ENCODE results near the gene TMEM108. TPM values are rescaled to one million over a fixed set of nuclear protein-coding genes. Genes with fewer than 3 reads are reported as not detected.

The TMEM108 gene
- total RNA-seq, 1 donor from 2014 or later: not detected

DNA sequence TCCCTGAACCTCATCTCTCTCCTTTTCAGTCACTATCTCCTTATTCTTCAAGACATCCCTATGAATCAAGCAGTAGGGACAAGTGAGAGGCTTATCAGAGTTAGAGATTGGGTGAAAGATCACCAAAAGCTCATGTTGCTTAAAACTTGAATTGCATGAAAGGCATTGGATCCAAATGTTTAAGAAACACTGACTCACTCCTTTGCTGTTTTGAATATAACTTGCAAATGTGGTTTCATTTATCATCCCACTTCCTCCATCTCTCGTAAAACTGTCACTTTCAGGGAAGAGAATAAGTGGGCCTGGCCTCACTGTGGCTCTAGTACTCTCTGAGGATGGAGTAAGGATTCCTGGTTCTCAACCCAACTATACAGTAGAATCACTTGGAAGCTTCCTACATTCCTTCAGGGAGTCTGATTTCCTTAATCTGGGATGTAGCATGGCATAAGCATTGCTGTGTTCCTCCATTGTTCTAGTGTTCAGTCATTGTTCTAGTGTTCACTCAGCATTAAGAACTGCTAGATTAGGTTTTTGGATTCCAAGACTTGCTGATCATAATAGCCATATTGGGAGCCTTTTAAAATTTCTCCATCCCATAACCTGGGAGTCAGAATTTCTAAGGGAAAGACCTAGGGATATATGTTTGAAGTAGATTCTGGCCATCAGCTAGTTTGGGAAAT is 171.8 kb downstream of the TMEM108 start:
- intact Hi-C loops (cut with micrococcal nuclease): no loop called here

DNA sequence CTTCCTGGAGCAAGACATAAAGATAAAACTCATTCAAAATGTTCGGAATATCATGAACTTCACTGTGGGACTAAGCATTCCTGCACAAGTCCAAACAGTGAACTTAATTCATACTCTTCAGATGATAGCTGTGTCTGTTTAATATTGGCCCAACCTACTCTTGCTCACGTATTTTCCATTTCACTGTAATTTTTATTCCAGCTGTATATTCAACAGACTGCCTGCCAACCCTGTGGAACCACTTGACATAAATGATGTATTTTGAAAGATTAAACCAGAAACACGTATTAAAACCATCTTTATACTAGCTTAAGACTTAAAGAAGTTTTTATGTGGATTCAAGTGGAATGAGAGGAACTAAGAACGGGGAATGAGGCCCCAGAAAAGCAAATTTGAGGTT is 172.5 kb downstream of the TMEM108 start:
- intact Hi-C loops (cut with micrococcal nuclease): no loop called here

DNA sequence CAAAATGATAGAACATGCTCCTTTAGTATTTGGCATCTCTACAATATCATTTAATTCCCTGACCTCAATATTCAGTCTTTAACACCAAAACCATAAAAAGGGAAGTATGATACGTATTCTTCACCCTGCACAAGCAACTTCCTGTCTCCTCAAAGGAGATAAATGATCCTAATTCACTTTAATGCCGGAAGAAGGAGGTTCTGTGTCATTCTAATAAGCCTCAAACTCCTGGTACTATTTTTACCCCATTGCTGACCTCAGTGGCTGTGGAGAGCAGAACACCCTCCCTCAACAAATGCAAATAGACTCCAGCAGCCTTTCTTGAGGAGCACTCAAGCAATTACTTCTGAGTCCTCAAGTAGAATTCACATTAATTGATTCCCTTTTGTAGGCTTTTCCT is 173.3 kb downstream of the TMEM108 start:
- intact Hi-C loops (cut with micrococcal nuclease): no loop called here

DNA sequence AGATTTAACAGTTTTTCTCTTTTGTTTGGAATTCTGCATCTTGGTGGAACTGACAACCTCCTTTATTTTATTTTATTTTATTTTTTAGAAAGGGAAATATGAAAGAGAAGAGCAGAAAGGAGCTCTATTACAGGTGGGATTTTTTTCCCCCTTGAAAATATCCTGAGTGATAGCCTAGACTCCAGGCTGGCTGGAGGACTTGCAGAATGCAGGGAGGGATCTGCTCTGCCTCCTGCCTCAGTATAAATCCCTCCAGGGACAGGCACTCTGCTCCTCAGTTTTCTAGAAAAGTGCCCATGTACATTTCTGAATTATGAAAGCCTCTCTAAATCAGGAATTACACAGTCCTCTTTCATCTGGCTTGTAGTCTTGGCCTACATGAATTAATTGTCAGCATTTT is 173.7 kb downstream of the TMEM108 start:
- intact Hi-C loops (cut with micrococcal nuclease): no loop called here

DNA sequence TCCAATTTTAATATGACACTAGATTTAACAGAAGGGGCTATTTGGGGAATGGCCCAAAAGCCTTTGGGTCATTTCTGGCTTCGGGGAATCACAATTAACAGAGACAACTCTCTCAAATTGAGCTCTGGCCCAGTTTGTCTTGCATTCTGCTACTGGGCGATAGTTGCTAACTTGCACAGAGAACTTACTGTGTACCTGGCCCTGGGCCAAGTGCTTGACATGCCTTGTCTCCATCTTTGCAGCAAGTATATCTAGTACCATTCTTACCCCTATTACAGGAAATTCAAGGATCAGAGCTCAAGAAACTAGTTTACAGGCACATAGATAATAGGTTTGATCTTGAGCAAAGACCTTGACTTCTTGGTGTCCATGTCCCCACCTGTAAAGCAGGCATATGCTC is 175.7 kb downstream of the TMEM108 start:
- intact Hi-C loops (cut with micrococcal nuclease): no loop called here

DNA sequence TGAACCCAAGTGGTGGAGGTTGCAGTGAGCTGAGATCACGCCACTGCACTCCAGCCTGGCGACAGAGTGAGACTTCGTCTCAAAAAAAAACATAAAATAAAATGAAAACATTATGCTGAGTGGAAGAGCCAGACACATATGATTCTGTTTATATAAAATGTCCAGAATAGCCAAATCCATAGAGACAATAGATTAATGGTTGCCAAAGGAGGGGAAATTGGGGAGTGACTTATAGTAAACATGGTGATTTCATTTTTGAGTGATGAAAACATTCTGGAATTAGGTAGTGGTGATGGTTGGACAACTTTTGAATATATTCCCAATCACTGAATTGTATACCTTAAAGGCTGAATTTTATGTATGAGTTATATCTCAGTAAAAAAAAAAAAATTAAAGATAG is 189.6 kb downstream of the TMEM108 start:
- intact Hi-C loops (cut with micrococcal nuclease): no loop called here

DNA sequence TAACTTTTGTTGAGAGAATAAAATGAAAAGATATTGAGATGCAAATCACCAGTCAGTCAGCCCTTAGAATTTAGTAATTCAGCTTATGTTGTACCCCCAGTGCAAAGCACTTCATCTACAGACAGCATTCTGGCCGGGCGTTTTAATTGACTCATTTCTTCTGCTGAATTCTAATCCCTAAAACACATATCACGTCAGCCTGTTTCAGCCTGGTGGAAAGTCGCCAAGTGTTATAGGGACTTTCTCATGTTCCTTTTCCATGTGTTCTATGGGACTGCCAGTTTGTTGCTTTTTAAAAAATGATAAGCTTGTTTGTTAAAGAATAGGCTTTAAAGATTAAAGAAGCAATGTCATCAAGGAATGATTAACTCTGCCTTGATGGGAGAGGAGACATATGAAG is 192.0 kb downstream of the TMEM108 start:
- intact Hi-C loops (cut with micrococcal nuclease): no loop called here

DNA sequence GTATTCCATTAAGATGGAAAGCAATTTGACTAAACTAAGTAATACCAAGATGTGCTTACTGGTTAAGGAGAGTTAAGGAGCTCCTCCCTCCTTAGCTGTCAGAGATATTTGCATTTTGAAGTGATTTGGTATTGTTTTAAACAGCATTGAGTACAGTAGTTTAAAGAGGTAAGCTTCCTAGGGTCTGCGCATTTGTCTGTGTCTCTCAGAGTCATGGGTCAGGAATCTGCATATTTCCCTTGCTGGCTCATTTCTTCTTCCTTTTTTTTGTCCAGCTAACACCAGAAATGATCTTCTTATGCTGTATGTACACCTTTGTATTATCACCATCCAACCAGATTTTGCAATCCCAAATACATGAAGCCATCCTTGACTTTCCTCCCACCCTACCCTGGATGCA is 198.7 kb downstream of the TMEM108 start:
- intact Hi-C loops (cut with micrococcal nuclease): no loop called here

DNA sequence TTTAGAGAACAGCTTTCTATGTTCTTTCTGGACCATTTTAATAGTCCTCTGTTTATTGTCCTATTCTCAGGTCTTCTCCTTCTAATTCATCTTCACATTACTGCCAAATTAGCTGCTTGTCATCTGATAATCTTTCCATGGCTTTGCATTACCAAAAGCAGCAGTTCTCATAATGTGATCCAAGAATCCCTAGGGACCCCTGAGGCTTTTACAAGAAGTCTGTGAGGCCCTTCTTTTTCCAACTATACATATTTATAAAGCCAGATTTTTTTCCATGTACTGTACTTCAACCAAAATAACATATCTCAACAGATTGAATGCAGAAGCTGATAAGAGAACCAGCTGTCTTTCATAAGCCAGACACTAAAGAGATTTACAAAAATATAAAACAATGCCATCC is 199.2 kb downstream of the TMEM108 start:
- intact Hi-C loops (cut with micrococcal nuclease): no loop called here

DNA sequence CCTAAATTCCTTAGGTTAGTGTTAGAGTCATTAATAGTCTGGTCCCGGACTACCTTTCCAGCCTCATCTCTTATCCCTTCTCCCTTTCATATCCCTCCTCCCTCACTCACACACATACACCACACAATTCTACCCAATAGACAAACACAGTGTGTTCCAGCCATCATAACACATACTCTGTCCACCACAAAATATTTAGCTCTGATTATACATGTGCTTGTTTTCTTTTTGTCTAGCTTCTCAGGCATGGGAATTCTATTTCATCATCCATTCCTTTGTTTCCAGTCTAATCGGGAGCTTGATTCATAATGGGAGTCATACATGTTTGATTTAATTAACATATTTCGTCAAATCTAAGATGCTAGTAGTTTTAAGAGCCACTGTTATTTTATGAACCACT is 199.8 kb downstream of the TMEM108 start:
- intact Hi-C loops (cut with micrococcal nuclease): no loop called here

DNA sequence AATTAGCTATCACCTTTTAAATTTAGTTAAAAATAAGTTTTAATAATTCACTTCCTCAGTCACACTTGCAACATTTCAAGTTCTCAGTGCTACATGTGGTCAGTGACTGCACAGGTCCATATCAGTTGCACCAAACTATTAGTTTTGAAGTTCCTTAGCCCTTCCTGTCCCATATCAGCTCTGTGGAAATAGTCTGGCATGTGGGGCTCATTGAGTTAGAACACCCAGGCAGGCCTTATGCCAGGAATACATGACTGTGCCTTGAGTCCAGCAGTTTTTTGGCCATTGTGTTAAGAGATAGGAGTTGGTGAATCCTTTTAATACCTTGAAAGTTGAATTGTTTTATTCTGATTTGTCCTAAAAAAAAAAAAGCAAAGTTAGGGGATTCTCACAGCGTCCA is 207.9 kb downstream of the TMEM108 start:
- intact Hi-C loops (cut with micrococcal nuclease): no loop called here

DNA sequence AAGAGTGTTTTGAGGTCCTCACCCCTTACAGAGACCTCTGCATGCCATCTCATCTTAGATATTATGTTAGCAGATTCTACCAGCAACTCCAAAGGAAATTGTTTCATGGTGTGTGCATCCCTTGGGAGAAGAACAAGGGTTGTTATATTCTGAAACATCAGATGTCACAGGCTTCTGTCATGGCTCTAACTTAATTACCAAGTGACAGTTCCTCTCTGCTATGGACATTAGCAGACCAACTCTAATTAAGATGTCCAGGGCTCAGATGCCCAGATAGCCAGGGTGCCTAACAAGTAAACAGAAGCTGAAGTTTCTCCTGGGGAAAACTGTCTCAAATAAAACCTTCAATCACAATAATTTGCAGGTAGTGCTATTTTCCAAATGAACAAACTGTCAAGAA is 208.6 kb downstream of the TMEM108 start:
- intact Hi-C loops (cut with micrococcal nuclease): no loop called here

DNA sequence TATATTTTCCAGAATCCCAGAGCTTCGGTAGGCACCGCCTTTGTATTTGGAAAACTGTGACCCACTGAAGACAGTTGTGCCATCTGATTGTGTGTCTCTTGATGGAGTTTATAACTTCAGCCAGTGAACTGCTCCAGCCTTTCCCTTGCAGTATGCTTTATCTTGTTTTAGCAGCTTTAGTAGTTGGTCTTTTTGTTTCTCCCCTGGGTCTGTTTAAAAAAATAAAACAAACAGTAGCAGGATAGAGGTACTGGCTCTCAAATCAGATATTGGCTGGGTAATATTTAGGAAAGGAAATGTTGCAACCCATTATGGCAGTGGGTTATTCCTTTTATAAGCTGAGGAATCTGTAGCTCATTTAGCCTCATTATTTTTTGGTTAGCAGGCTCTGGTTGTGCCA is 210.2 kb downstream of the TMEM108 start:
- intact Hi-C loops (cut with micrococcal nuclease): no loop called here

DNA sequence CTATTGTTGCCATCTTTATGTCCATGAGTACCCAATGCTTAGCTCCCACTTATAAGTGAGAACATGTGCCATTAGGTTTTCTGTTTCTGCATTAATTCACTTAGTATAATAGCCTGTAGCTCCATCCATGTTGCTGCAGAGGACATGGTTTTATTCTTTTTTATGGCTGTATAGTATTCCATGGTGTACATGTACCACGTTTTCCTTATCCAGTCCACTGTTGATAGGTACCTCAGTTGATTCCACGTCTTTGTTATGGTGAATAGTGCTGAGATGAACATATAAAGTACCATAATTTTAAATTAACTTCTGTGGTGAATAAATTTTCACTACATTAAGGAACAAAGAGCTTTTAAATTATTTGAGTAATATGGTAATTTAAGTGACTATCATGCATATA is 211.3 kb downstream of the TMEM108 start:
- intact Hi-C loops (cut with micrococcal nuclease): no loop called here

DNA sequence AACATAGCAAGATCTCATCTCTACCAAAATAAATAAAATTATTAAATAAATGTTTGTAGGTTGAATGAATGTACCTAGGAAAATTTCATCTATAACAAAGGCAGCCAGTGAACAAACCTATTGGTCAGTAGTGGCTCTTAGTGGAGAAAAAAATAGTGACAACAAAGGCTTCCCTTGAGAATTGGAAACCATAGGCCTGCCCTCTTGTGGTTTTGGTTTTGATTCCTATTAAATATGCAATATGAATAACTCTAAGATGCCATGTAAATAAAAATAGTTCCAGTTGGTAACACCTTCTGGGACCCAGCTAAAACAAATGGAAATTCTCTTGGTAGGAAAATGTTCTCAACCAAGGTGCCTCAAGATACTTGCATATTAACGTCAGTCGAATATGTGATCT is 216.0 kb downstream of the TMEM108 start:
- intact Hi-C loops (cut with micrococcal nuclease): no loop called here

DNA sequence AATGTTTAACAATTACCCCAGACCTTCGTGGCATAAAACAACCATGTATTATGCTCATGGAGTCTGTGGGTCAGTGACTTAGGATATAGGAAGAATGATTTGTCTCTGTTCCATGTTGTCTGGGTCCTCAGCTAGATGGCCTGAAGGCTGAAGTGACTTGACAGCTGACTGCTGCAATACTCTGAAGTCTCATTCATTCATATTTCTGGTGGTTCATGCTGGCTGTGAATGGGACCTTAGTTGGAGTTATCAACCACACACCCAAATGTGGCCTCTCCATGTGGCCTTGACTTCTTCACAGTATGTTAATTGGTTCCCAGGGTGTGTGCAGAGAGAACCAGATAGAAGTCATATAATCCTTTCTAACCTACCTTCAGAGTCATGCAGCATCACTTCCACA is 216.5 kb downstream of the TMEM108 start:
- intact Hi-C loops (cut with micrococcal nuclease): no loop called here

DNA sequence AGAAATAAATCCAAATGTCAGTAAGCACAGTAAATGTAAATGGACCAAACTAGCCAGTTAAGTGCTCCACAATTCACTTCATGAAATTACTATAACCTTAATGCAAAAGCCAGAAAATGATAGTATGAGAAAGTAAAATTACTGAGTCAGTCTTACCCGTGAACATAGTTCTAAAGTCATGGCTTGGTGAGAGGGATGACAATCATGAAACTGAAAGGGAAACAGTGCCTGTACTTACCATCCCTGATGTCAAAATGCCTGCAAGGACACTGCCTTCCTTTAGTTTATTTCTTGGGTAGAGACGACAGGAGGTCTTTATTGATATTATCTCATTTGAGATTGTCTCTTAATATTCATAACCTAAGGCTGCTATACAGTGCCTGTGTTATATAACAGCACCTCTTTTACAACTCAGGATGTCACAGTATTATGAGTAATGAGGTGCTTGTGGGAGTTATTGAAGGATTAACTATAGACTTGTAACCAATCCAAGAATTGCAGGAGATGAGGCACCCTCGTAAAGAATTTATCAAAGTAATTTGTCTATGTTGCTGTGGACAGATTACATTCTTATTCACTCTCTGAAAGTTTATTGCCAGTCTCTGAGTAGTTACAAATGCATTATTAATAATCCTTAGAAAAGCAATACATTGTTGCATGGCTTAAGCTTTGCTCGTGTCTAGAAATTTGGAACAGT is 218.7 kb downstream of the TMEM108 start:
- intact Hi-C loops (cut with micrococcal nuclease): no loop called here

DNA sequence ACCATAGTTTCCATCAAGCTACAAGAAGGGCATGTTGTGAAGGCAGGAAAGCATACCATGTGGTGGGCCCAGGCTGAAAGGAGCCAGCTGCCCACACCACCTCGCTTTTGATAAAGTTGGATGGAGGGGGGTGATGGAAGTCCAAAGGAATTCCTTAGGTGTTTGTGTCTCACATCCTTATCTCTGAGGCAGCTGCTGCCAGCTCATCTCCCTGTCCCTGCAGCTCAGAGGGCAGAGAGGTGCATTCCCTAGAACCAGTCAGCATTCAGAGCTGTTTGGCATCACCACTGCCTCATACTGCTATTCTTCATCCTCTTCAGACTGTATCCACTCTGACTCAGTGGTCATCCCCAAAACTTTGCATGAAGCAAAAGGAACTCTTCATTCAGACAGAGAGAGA is 220.2 kb downstream of the TMEM108 start:
- intact Hi-C loops (cut with micrococcal nuclease): no loop called here

DNA sequence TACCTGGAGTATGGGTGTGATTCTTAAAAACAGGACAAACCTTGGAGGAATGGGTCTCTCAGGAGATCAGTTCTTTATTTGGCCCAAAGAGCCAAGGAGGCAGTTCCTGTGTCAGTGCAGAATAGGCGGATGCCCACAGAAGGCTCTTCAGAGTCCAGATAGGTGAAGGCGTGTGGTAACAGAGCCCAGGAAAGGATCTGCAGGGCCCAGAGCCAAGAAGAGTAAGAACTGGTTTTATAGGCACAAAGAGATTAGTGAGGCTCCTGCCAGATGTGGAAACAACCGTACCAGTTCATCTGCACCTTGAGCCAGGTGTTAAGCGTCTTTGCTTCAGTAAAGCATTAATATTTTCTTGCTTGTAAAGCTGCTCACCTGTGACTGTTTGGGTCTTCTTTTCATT is 221.6 kb downstream of the TMEM108 start:
- intact Hi-C loops (cut with micrococcal nuclease): no loop called here

DNA sequence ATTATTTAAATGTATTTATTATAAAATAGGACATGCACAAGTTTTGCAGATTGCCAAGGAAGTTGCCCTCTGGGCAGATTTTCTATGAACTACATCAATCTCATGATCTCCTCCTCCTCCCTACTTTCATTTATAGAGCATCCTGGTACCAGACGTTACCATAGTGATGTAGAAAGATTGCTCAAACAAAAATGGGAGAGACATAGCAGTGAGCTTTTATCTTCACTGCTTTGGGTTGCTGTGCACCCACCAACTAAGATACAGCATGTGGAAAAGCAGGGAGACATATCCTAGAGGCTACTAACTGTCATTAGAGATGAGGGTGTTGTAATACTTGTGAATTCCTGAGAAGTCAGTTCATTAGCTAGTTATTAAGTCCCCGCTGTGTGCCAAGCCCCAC is 224.1 kb downstream of the TMEM108 start:
- intact Hi-C loops (cut with micrococcal nuclease): no loop called here

DNA sequence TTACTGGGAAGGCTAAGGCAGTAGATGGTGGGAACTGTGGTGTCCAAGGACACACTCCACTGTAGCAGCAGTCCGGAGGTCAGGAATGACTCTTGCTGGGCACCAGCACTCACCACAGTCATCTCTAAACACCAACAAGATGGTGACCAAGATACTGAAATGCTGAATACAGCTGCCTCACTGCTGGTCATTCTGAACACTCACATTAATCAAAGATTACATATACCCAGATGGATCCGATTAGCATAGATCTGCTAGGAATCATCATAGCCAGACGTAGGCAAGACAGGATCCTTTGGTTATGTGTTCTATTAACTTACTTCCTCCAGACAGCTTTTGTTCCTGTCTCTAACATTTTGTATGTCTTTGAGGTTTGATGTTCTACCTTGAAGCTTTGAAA is 226.7 kb downstream of the TMEM108 start:
- intact Hi-C loops (cut with micrococcal nuclease): no loop called here

DNA sequence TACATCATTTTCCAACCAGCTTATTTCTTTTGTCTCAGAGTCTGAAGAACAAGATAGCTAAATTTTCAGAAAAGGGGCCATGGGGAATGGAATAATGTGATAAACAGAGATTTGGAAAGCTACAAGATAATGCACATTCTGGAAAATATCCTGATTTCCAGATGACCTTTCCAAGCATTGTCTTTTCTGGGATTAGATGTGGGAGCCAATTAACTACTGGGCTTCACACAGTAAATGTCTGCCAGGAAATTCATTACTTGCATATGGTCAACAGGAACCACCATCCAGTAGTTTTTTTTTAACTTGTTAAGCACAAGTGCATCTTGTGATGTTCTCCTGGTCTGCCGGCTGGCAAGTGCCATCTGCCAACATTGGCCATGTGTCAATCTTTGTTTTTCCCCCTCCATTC is 230.5 kb downstream of the TMEM108 start:
- intact Hi-C loops (cut with micrococcal nuclease): no loop called here

DNA sequence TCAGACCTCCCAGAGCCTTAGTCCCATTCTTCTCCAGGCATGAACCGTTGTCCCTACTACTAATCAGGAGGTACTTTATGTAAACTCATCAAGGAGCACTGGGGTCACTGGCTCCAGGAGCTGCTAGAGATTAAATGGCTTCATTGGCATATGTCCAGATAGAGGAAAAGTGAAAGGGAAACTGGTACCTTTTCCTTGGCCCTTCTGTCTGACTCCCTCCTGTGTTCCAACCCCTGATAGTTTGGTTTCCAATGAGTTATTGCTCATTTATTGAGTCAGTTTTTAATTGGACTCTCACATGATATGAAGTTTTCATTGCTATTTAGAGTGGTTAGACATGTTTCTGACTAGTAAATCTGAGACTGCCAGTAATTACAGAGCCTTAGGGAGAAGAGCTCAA is 231.2 kb downstream of the TMEM108 start:
- intact Hi-C loops (cut with micrococcal nuclease): no loop called here
